HepG2 (cell line): Measurements from ENCODE around the gene ELF2. TPM values are rescaled to one million over a fixed set of nuclear protein-coding genes. Genes with fewer than 3 reads are reported as not detected.

ENCODE experiments used
- CHCHD3 ChIP-seq: sonication (generic); formaldehyde crosslinking; IDR thresholded peaks from 2 replicates; pipeline ENCODE4 v1.8.0; 2022; ENCODE audit warnings: mild to moderate bottlenecking, missing genetic modification reagents, moderate library complexity
- ETV5 ChIP-seq: IDR thresholded peaks from 2 replicates; pipeline ENCODE4 v1.6.1; 2018; ENCODE audit warnings: missing biosample characterization, missing genetic modification reagents, inconsistent platforms, borderline replicate concordance
- FOXK2 ChIP-seq: fragments of 450-650 bp; IDR thresholded peaks from 2 replicates; pipeline ENCODE4 v1.6.1; 2016
- GRHL1 ChIP-seq: sonication (generic); formaldehyde crosslinking; conservative IDR thresholded peaks from 2 replicates; pipeline ENCODE4 v1.8.0; 2022; ENCODE audit warnings: missing genetic modification reagents
- HMG20A ChIP-seq: IDR thresholded peaks from 2 replicates; pipeline ENCODE4 v1.6.1; 2016; ENCODE audit warnings: borderline replicate concordance
- HNRNPH1 ChIP-seq: fragments of 200-400 bp; formaldehyde crosslinking; optimal IDR thresholded peaks from 2 replicates; pipeline ENCODE3; 2017; ENCODE audit warnings: mild to moderate bottlenecking, low read depth, low read length
- IKZF4 ChIP-seq: sonication (generic); formaldehyde crosslinking; IDR thresholded peaks from 2 replicates; pipeline ENCODE4 v1.5.1; 2020; ENCODE audit warnings: borderline replicate concordance, mild to moderate bottlenecking, low read depth, missing genetic modification reagents; ENCODE audit errors: not compliant biosample characterization
- JUNB ChIP-seq: sonication (generic); formaldehyde crosslinking; IDR thresholded peaks from 2 replicates; pipeline ENCODE4 v1.8.0; 2022; ENCODE audit warnings: missing genetic modification reagents, mild to moderate bottlenecking, borderline replicate concordance
- KMT2A ChIP-seq: sonication (generic); formaldehyde crosslinking; IDR thresholded peaks from 2 replicates; pipeline ENCODE4 v1.4.0; 2020; ENCODE audit warnings: missing genetic modification reagents
- MEIS1 ChIP-seq: sonication (generic); formaldehyde crosslinking; IDR thresholded peaks from 2 replicates; pipeline ENCODE4 v1.9.0; 2021; ENCODE audit warnings: mild to moderate bottlenecking, missing genetic modification reagents, moderate library complexity, borderline replicate concordance
- NAIF1 ChIP-seq: sonication (generic); formaldehyde crosslinking; IDR thresholded peaks from 2 replicates; pipeline ENCODE4 v1.5.0; 2020; ENCODE audit warnings: mild to moderate bottlenecking, missing genetic modification reagents, borderline replicate concordance
- NCOR1 ChIP-seq: fragments of 200-600 bp; sonication (generic); IDR thresholded peaks from 2 replicates; pipeline ENCODE4 v1.7.0; 2017; ENCODE audit warnings: antibody characterized with exemption, low read length, borderline replicate concordance
- NFKB2 ChIP-seq: sonication (generic); formaldehyde crosslinking; IDR thresholded peaks from 2 replicates; pipeline ENCODE4 v1.4.0; 2020; ENCODE audit warnings: missing genetic modification reagents, borderline replicate concordance
- STAG1 ChIP-seq: sonication (generic); formaldehyde crosslinking; IDR thresholded peaks from 2 replicates; pipeline ENCODE4 v1.4.0; 2020; ENCODE audit warnings: missing genetic modification reagents
- TCF12 ChIP-seq, 2 experiments: fragments of 450-650 bp in 1 of 2; sonication (generic) in 1 of 2; formaldehyde crosslinking in 1 of 2; IDR thresholded peaks; 2 replicates each; pipeline versions ENCODE4 v1.6.1 to v1.8.0; 2017 to 2022; ENCODE audit warnings: antibody characterized with exemption in 1 of 2, mild to moderate bottlenecking in 1 of 2, missing genetic modification reagents in 1 of 2, moderate library complexity in 1 of 2
- THAP11 ChIP-seq: IDR thresholded peaks from 2 replicates; pipeline ENCODE4 v1.6.1; 2016; ENCODE audit warnings: missing biosample characterization, missing genetic modification reagents
- ZBTB1 ChIP-seq: sonication (generic); formaldehyde crosslinking; IDR thresholded peaks from 2 replicates; pipeline ENCODE4 v1.4.0; 2020; ENCODE audit warnings: missing genetic modification reagents, borderline replicate concordance
- ZBTB43 ChIP-seq: sonication (generic); formaldehyde crosslinking; conservative IDR thresholded peaks from 2 replicates; pipeline ENCODE4 v1.4.0; 2020; ENCODE audit warnings: missing genetic modification reagents
- ZBTB7B ChIP-seq: sonication (generic); formaldehyde crosslinking; IDR thresholded peaks from 2 replicates; pipeline ENCODE4 v1.4.0; 2020; ENCODE audit warnings: missing genetic modification reagents
- ZNF280D ChIP-seq: sonication (generic); formaldehyde crosslinking; IDR thresholded peaks from 2 replicates; pipeline ENCODE4 v1.5.1; 2020; ENCODE audit warnings: mild to moderate bottlenecking, missing genetic modification reagents
- ZNF33A ChIP-seq: sonication (generic); formaldehyde crosslinking; IDR thresholded peaks from 2 replicates; pipeline ENCODE4 v1.5.1; 2020; ENCODE audit warnings: missing genetic modification reagents, mild to moderate bottlenecking, moderate library complexity, borderline replicate concordance
- ZNF552 ChIP-seq: sonication (generic); formaldehyde crosslinking; IDR thresholded peaks from 2 replicates; pipeline ENCODE4 v1.9.0; 2022; ENCODE audit warnings: missing genetic modification reagents, mild to moderate bottlenecking, borderline replicate concordance
- ZNF724P ChIP-seq: sonication (generic); formaldehyde crosslinking; IDR thresholded peaks from 2 replicates; pipeline ENCODE4 v1.8.0; 2022; ENCODE audit warnings: missing genetic modification reagents, borderline replicate concordance
- ZNF781 ChIP-seq: sonication (generic); formaldehyde crosslinking; IDR thresholded peaks from 2 replicates; pipeline ENCODE4 v1.5.1; 2020; ENCODE audit warnings: borderline replicate concordance, mild to moderate bottlenecking, missing genetic modification reagents; ENCODE audit errors: not compliant biosample characterization
- polyA plus RNA-seq, 8 experiments: library from polyadenylated mRNA; depleted of rRNA in 3 of 8; stranded (reverse) in 7 of 8; unstranded in 1 of 8; fragments of >200 nt; fragmentation: Illumina TruSeq in 4 of 8; extraction: Trizol in 4 of 8; gene quantifications; 2 replicates each; pipeline versions ENCODE4 v1.2.1 to v1.2.3, GENCODE V29; 2011 to 2016; ENCODE audit warnings: low read depth in 4 of 8, missing spikeins in 1 of 8, mixed read lengths in 1 of 8; ENCODE audit not compliant: insufficient read depth in 1 of 8
- total RNA-seq, 5 experiments: library from RNA; depleted of rRNA; stranded (reverse); fragments of >200 nt; fragmentation: Illumina TruSeq; extraction: Trizol; gene quantifications; 2 replicates each; pipeline ENCODE4 v1.2.3, GENCODE V29; 2016; ENCODE audit warnings: low read depth in 1 of 5

Gene ELF2
- total and polyA plus RNA-seq, 2 of the 13 experiments (the other 11 are each of a cell fraction or from before 2014, with no cell fraction given): 28.6 to 35.4 TPM

- no peak for TF ChIP-seq ZNF552 (CRISPR knock-in tag)
- peak; percentile 83; the same call in 1 of the 2 replicates for TF ChIP-seq FOXK2
- no peak for TF ChIP-seq GRHL1 (CRISPR knock-in tag)
- no peak for TF ChIP-seq ZNF280D (CRISPR knock-in tag)
- TF ChIP-seq ZBTB7B (CRISPR knock-in tag): no peak; the same call in 1 of the 2 replicates
- TF ChIP-seq HMG20A (CRISPR knock-in tag): no peak
- peak; percentile 51; the same call in 1 of the 2 replicates for TF ChIP-seq NCOR1
- TF ChIP-seq STAG1 (CRISPR knock-in tag): no peak
- no peak; the same call in 1 of the 2 replicates for TF ChIP-seq THAP11
- peak; percentile 26; the same call in 1 of the 2 replicates for TF ChIP-seq ETV5
- TF ChIP-seq ZBTB43 (CRISPR knock-in tag): no peak
- peak; percentile 48; the same call in 1 of the 2 replicates for TF ChIP-seq KMT2A
- TF ChIP-seq ZNF33A: no peak
- peak; percentile 37; the same call in 1 of the 2 replicates for TF ChIP-seq MEIS1 (CRISPR knock-in tag)
- no peak for TF ChIP-seq JUNB (CRISPR knock-in tag)
- TF ChIP-seq NFKB2 (CRISPR knock-in tag): no peak
- TF ChIP-seq TCF12 (IDR thresholded peaks at IDR 0.05): no peak
- TF ChIP-seq TCF12 (CRISPR knock-in tag; IDR thresholded peaks at IDR 0.05): 0 out of 2 replicates have a peak, but pooled peaks have one; percentile 71
- no peak for TF ChIP-seq CHCHD3 (CRISPR knock-in tag)
- TF ChIP-seq NAIF1 (CRISPR knock-in tag): no peak
- TF ChIP-seq ZNF781 (CRISPR knock-in tag): no peak
- TF ChIP-seq ZBTB1 (CRISPR knock-in tag): no peak
- TF ChIP-seq ZNF724P (CRISPR knock-in tag): no peak
- no peak for TF ChIP-seq HNRNPH1
- TF ChIP-seq IKZF4 (CRISPR knock-in tag): no peak
These were observed 543 bp downstream of the ELF2 start (continued) for GRCh38 chr4:139176302-139177048.
